ENCODE data around the gene MTHFSD. TPM values are rescaled to one million over a fixed set of nuclear protein-coding genes. Genes with fewer than 3 reads are reported as not detected.
A peak's percentile ranks its signal among the peaks of the same experiment; 100 is the strongest.

MTHFSD gene
- 10 to 100 TPM; 15.4 to 23.7 TPM for total RNA-seq

GRCh38 chr16:86554917-86555703 lies at the start of gene MTHFSD:
TSS of gene MTHFSD (minus strand) at chr16:86555235. CDS start at chr16:86555184, 51 bp downstream.
- H3K36me3 ChIP-seq = no peaks in the 10 kb centered on the region
- H3K4me3 ChIP-seq = peak within 1 kb of the TSS; percentile 97
- H3K9ac ChIP-seq (ENCODE audit: low read depth in 2 of 2, low read length in 2 of 2) = peak within 1 kb of the TSS; percentile 93 to 100
- peak within 1 kb of the TSS; percentile 63 for H3K27ac ChIP-seq
- no peaks in the 10 kb centered on the region for H3K9me3 ChIP-seq
- no peak for TF ChIP-seq CTCF (IDR thresholded peaks at IDR 0.05)
- DNase-seq = peak; percentile 95
- intact Hi-C loops (cut with DNase I) = no loop called here
- no peaks in the 10 kb centered on the region for H3K4me1 ChIP-seq
- no peaks in the 10 kb centered on the region for H3K27me3 ChIP-seq

GRCh38 chr16:86604436-86605193 lies 49.6 kb upstream of the MTHFSD start:
- H3K4me3 ChIP-seq = peak overlapping the region; percentile 4
- TF ChIP-seq CTCF (IDR thresholded peaks at IDR 0.05) = no peak
- intact Hi-C loops (cut with DNase I) = no loop called here
- no peaks in the 10 kb centered on the region for H3K9me3 ChIP-seq
- H3K27me3 ChIP-seq = no peaks in the 10 kb centered on the region
- DNase-seq = no peak
- H3K4me1 ChIP-seq = no peaks in the 10 kb centered on the region
- H3K27ac ChIP-seq = no peak overlapping the region
- H3K36me3 ChIP-seq = no peaks in the 10 kb centered on the region
- H3K9ac ChIP-seq (ENCODE audit: low read depth in 2 of 2, low read length in 2 of 2) = no peak overlapping the region

- intact Hi-C loops (cut with DNase I) = no loop called here
- Histone ChIP-seq H3K4me1 (no peaks in the 10 kb centered on the region), H3K36me3 (no peaks in the 10 kb centered on the region), H3K9me3 (no peaks in the 10 kb centered on the region), H3K27me3 (no peaks in the 10 kb centered on the region), H3K27ac (no peak overlapping the region), H3K4me3 (no peak overlapping the region), H3K9ac (ENCODE audit: low read depth in 2 of 2, low read length in 2 of 2) (no peak overlapping the region)
- DNase-seq = no peak
- no peak for TF ChIP-seq CTCF (IDR thresholded peaks at IDR 0.05)
Observed at GRCh38 chr16:86602521-86602920, 47.5 kb upstream of the MTHFSD start.

- no peaks in the 10 kb centered on the region for H3K9me3 ChIP-seq
- H3K36me3 ChIP-seq = no peaks in the 10 kb centered on the region
- H3K27ac ChIP-seq = no peak overlapping the region
- H3K4me3 ChIP-seq = no peak overlapping the region
- intact Hi-C loops (cut with DNase I) = no loop called here
- no peak for TF ChIP-seq CTCF (IDR thresholded peaks at IDR 0.05)
- H3K9ac ChIP-seq (ENCODE audit: low read depth in 2 of 2, low read length in 2 of 2) = no peak overlapping the region
- no peak for DNase-seq
- H3K27me3 ChIP-seq = no peaks in the 10 kb centered on the region
- H3K4me1 ChIP-seq = no peaks in the 10 kb centered on the region
Observed at GRCh38 chr16:86601356-86601755, 46.3 kb upstream of the MTHFSD start.

- no peak overlapping the region for H3K9ac ChIP-seq (ENCODE audit: low read depth in 2 of 2, low read length in 2 of 2)
- peaks cover 3% of the 10 kb centered on the region for H3K27me3 ChIP-seq
- H3K4me1 ChIP-seq = no peaks in the 10 kb centered on the region
- H3K4me3 ChIP-seq = no peak overlapping the region
- DNase-seq = no peak
- H3K36me3 ChIP-seq = no peaks in the 10 kb centered on the region
- no peaks in the 10 kb centered on the region for H3K9me3 ChIP-seq
- TF ChIP-seq CTCF (IDR thresholded peaks at IDR 0.05) = no peak
- H3K27ac ChIP-seq = no peak overlapping the region
- intact Hi-C loops (cut with DNase I) = no loop called here
Observed at GRCh38 chr16:86598607-86599565, 43.9 kb upstream of the MTHFSD start.

Data from colonic mucosa (tissue), 4 donors.